ENCODE data around the gene CEACAM5.

GRCh38 chr19:41687419-41687818 is 21.0 kb upstream of the CEACAM5 start:
- TF ChIP-seq POLR2AphosphoS5 (IDR thresholded peaks at IDR 0.05), result no peak
- no peak for TF ChIP-seq CTCF (IDR thresholded peaks at IDR 0.05)

All from transverse colon (tissue), 4 donors.